MM.1S (cell line): ENCODE data around the gene MUC5B.

Source experiments
- CTCF ChIP-seq: fragments of 300-600 bp; sonication (generic); IDR thresholded peaks from 2 replicates; pipeline ENCODE4 v1.5.1; 2016; ENCODE audit warnings: antibody characterized with exemption, low read length, mixed read lengths
- EZH2 ChIP-seq: fragments of 300-600 bp; sonication (generic); optimal IDR thresholded peaks from 2 replicates; pipeline ENCODE3; 2017; ENCODE audit warnings: low read depth, mild to moderate bottlenecking, antibody characterized with exemption, low read length, mixed read lengths
- EZH2phosphoT487 ChIP-seq: fragments of 300-600 bp; sonication (generic); IDR thresholded peaks from 2 replicates; pipeline ENCODE4 v1.6.1; 2018; ENCODE audit warnings: antibody characterized with exemption, low read length

GRCh38 chr11:1207401-1208143 lies 15.3 kb upstream of the MUC5B start:
- no peak for TF ChIP-seq CTCF
- TF ChIP-seq EZH2phosphoT487 = no peak
- TF ChIP-seq EZH2 = no peak
